Glutamatergic neuron (in vitro differentiated cells): ENCODE data around the gene CYP4F3. TPM values are rescaled to one million over a fixed set of nuclear protein-coding genes. Genes with fewer than 3 reads are reported as not detected.

Source experiments
- DNase-seq: peaks from one replicate; pipeline ENCODE4 v3.0.0; 2022
- H3K27ac Mint-ChIP-seq: one replicate; pipeline ENCODE4 v1.8.0; 2020; ENCODE audit warnings: mild to moderate bottlenecking, mixed read lengths, inconsistent platforms; ENCODE audit not compliant: unreplicated experiment
- H3K27me3 Mint-ChIP-seq: one replicate; pipeline ENCODE4 v1.8.0; 2020; ENCODE audit warnings: mild to moderate bottlenecking, moderate library complexity, mixed read lengths, inconsistent platforms; ENCODE audit not compliant: unreplicated experiment
- H3K36me3 Mint-ChIP-seq: one replicate; pipeline ENCODE4 v1.8.0; 2020; ENCODE audit warnings: mild to moderate bottlenecking, mixed read lengths, inconsistent platforms; ENCODE audit not compliant: unreplicated experiment
- H3K4me1 Mint-ChIP-seq: one replicate; pipeline ENCODE4 v1.8.0; 2020; ENCODE audit warnings: mild to moderate bottlenecking, low read depth, mixed read lengths, inconsistent platforms; ENCODE audit not compliant: unreplicated experiment
- H3K4me3 Mint-ChIP-seq: one replicate; pipeline ENCODE4 v1.8.0; 2020; ENCODE audit warnings: mild to moderate bottlenecking, mixed read lengths, inconsistent platforms; ENCODE audit not compliant: unreplicated experiment
- H3K9me3 Mint-ChIP-seq: one replicate; pipeline ENCODE4 v1.8.0; 2020; ENCODE audit warnings: mild to moderate bottlenecking, moderate library complexity, mixed read lengths, inconsistent platforms; ENCODE audit not compliant: unreplicated experiment
- CTCF ChIP-seq: fragments of 200-600 bp; sonication (generic); IDR thresholded peaks from one replicate; pipeline ENCODE4 v1.5.0; 2021; ENCODE audit not compliant: partially characterized antibody, unreplicated experiment
- total RNA-seq: library from RNA; stranded (reverse); fragmentation: NEBNext Ultra II Directional; extraction: Animal tissue kit (Norgen Biotek cat#: 25700); gene quantifications from one replicate; pipeline ENCODE4 v1.2.1, GENCODE V29; 2021; ENCODE audit not compliant: unreplicated experiment

The CYP4F3 gene
- total RNA-seq, 1 donor from 2014 or later, result not detected

DNA sequence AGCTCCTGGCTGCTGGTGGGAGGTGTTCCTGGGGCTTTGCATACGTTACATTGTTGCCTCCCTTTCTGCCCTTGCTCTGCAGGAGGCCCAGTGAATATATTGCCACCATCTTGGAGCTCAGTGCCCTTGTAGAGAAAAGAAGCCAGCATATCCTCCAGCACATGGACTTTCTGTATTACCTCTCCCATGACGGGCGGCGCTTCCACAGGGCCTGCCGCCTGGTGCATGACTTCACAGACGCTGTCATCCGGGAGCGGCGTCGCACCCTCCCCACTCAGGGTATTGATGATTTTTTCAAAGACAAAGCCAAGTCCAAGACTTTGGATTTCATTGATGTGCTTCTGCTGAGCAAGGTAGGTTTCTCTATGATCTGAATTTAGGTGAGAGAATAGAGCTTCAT, 42.7 kb downstream of the CYP4F3 start:
- H3K36me3 Mint-ChIP-seq, result peaks cover 14% of the 10 kb centered on the region
- TF ChIP-seq CTCF, result no peak
- no peak overlapping the region for H3K4me3 Mint-ChIP-seq
- DNase-seq, result no peak
- peaks cover 21% of the 10 kb centered on the region for H3K9me3 Mint-ChIP-seq
- peaks cover 4% of the 10 kb centered on the region for H3K27me3 Mint-ChIP-seq
- H3K27ac Mint-ChIP-seq, result no peak overlapping the region
- H3K4me1 Mint-ChIP-seq, result no peaks in the 10 kb centered on the region

DNA sequence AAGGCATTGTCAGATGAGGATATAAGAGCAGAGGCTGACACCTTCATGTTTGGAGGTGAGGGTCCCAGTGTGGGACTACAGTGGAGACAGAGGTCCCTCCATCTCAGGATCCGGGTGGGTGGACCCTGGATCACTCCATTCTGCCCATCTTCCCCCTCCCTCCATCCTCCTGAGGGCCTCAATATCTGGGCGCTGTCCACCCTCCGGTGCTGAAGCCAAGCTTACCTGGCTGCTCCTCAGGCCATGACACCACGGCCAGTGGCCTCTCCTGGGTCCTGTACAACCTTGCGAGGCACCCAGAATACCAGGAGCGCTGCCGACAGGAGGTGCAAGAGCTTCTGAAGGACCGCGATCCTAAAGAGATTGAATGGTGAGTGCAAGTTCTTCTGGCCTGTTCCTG, 44.1 kb downstream of the CYP4F3 start:
- TF ChIP-seq CTCF, result no peak
- H3K36me3 Mint-ChIP-seq, result peaks cover 7% of the 10 kb centered on the region
- no peak overlapping the region for H3K4me3 Mint-ChIP-seq
- peaks cover 2% of the 10 kb centered on the region for H3K27me3 Mint-ChIP-seq
- no peak overlapping the region for H3K27ac Mint-ChIP-seq
- peaks cover 18% of the 10 kb centered on the region for H3K9me3 Mint-ChIP-seq
- DNase-seq, result no peak
- no peaks in the 10 kb centered on the region for H3K4me1 Mint-ChIP-seq

- H3K4me3 Mint-ChIP-seq, result no peak overlapping the region
- H3K36me3 Mint-ChIP-seq, result no peaks in the 10 kb centered on the region
- no peak for DNase-seq
- no peaks in the 10 kb centered on the region for H3K27me3 Mint-ChIP-seq
- no peaks in the 10 kb centered on the region for H3K4me1 Mint-ChIP-seq
- no peak overlapping the region for H3K27ac Mint-ChIP-seq
- no peak for TF ChIP-seq CTCF
- H3K9me3 Mint-ChIP-seq, result no peaks in the 10 kb centered on the region
Observed at GRCh38 chr19:15696654-15697194, 56.0 kb downstream of the CYP4F3 start.

DNA sequence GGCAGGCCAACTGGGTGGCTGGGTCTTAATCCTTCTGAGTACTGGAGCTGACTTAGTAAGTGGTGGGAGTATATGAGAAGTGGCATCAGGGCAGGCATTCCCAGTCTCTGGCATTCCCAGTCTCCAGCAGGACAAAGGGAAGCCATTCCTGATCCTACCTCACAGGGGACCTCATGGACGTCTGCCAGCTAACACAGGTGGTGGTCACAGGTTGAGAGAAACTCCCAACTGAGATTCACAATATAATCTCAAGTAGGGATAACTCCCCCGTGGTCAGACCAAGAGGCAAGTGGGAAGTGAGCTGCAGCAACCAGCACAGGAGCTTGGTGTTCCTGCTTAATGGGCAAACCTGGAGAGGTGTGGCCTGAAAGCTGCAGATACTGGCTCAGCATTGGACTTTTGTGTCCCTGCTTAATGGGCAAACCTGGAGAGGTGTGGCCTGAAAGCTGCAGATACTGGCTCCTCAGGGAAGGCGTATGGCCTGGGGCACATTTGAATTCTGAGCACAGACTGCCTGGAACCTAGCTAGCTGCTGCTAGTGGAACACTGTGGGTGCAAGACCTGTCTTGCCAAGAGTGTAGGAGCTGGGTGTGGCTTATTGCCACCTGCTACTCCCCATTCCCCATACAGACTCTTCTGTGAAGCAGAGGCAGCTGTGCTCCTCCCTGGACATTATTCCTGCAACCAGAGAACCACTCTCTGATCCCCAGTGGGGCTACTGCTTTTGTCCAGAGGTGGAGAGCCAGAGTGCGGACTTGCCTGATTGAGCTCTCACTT, 61.2 kb downstream of the CYP4F3 start:
- DNase-seq, result no peak
- no peak for TF ChIP-seq CTCF
- Mint-ChIP-seq H3K4me1 (no peaks in the 10 kb centered on the region), H3K9me3 (no peaks in the 10 kb centered on the region), H3K4me3 (no peak overlapping the region), H3K36me3 (no peaks in the 10 kb centered on the region), H3K27me3 (no peaks in the 10 kb centered on the region), H3K27ac (no peak overlapping the region)

DNA sequence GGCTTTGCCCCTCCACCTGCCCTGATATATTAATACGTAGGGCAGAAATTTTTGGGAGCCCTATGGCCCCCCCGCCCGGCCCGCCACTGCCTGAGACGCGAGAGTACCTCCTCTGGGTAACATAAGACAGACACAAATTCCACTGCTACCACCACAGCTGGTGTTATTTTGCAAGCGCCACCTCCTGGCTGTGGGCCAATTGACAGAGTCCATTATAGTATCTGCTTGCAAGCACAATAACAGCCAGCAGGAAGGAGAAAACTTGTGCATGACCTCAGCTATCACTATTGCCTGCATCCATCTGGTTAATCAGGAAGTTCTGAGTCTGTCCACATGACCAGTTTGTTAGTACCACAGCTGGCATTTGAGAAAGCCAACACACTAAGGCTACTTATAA, 61.8 kb downstream of the CYP4F3 start:
- Mint-ChIP-seq H3K4me1 (no peaks in the 10 kb centered on the region), H3K27me3 (no peaks in the 10 kb centered on the region), H3K36me3 (no peaks in the 10 kb centered on the region), H3K27ac (no peak overlapping the region), H3K4me3 (no peak overlapping the region), H3K9me3 (no peaks in the 10 kb centered on the region)
- no peak for DNase-seq
- TF ChIP-seq CTCF, result no peak
